Heart left ventricle (tissue), 16 donors: Measurements from ENCODE around the gene MRPS6. TPM values are rescaled to one million over a fixed set of nuclear protein-coding genes. Genes with fewer than 3 reads are reported as not detected.

ENCODE experiments used
- ATAC-seq, 4 donors: fragments of 200-7000 bp; cut with Tn5 transposase; one replicate each; pipeline ENCODE4 v1.9.1; 2020 to 2022; ENCODE audit warnings: moderate library complexity in 4 of 4, mild to moderate bottlenecking in 3 of 4, moderate number of reproducible peaks in 1 of 4
- DNase-seq, 5 donors: peaks; one replicate each; pipeline ENCODE4 v3.0.0-alpha.2; 2020
- H3K27ac ChIP-seq, 12 donors: fragments of 200-600 bp; sonication (generic) in 4 of 12; one replicate each; pipeline versions ENCODE4 v1.5.0 to v1.8.0; 2016 to 2022; ENCODE audit warnings: mild to moderate bottlenecking in 2 of 12
- H3K27me3 ChIP-seq, 9 donors: fragments of 200-600 bp; sonication (generic) in 2 of 9; one replicate each; pipeline versions ENCODE4 v1.5.1 to v1.8.0; 2016 to 2022; ENCODE audit warnings: mild to moderate bottlenecking in 3 of 9
- H3K36me3 ChIP-seq, 9 donors: fragments of 200-600 bp; sonication (generic) in 2 of 9; one replicate each; pipeline versions ENCODE4 v1.5.0 to v1.8.0; 2018 to 2022; ENCODE audit warnings: mild to moderate bottlenecking in 2 of 9
- H3K4me1 ChIP-seq, 12 donors: fragments of 200-600 bp; sonication (generic) in 4 of 12; one replicate each; pipeline versions ENCODE4 v1.5.0 to v1.8.0; 2016 to 2022; ENCODE audit warnings: mild to moderate bottlenecking in 3 of 12
- H3K4me3 ChIP-seq, 12 donors: fragments of 200-600 bp; sonication (generic) in 4 of 12; one replicate each; pipeline versions ENCODE4 v1.5.0 to v1.8.0; 2017 to 2022; ENCODE audit warnings: mild to moderate bottlenecking in 9 of 12, moderate library complexity in 4 of 12
- H3K9me3 ChIP-seq, 12 donors: fragments of 200-600 bp; sonication (generic) in 4 of 12; one replicate each; pipeline versions ENCODE4 v1.5.0 to v1.8.0; 2016 to 2022; ENCODE audit warnings: mild to moderate bottlenecking in 1 of 12
- POLR2A ChIP-seq, 2 donors: fragments of 450-650 bp; IDR thresholded peaks; one replicate each; pipeline ENCODE4 v1.6.1; 2017; ENCODE audit warnings: antibody characterized with exemption in 2 of 2, mild to moderate bottlenecking in 2 of 2, moderate library complexity in 2 of 2
- WGBS, 4 donors: extraction: QIAGEN DNeasy Blood & Tissue Kit in 2 of 4; methylation state at CpG; one replicate each; pipeline versions ENCODE4 v1.1.5 to v1.1.7; 2013 to 2018; 5-methylcytosine and 5-hydroxymethylcytosine counted together
- intact Hi-C, 10 donors: fragments of 100-400 bp; cut with DNase I; formaldehyde crosslinking; loops; one replicate each; pipeline versions ENCODE4 v1.11.1 to v1.14.2; 2022
- polyA plus RNA-seq, 2 donors: library from polyadenylated mRNA; stranded (reverse); fragments of 200-250 nt; gene quantifications; one replicate each; pipeline ENCODE4 v1.2.3, GENCODE V29; 2013
- total RNA-seq, 9 donors: library from RNA; depleted of rRNA in 2 of 9; stranded (reverse); fragments of >200 nt in 2 of 9; fragmentation: NEBNext Ultra II Directional in 3 of 9; extraction: Animal tissue kit (Norgen Biotek cat#: 25700) in 3 of 9; gene quantifications; one replicate each; pipeline versions ENCODE4 v1.1.0 to v1.2.4, GENCODE V29; 2016 to 2023
- TF ChIP-seq, protein P1 (sequence below), 12 donors: fragments of 200-600 bp; sonication (generic) in 4 of 12; IDR thresholded peaks; one replicate each; pipeline versions ENCODE4 v1.5.0 to v1.8.0; 2018 to 2022; ENCODE audit warnings: antibody characterized with exemption in 12 of 12, mild to moderate bottlenecking in 5 of 12
- donor health status: ischemic (EF 13 %, LVEDD 7.1; RV severe dilation, severe dysfunction).
- donor health status: healthy with polysubstance abuse.
- donor health status: DM: no; HTN: yes; CAD: no.
- donor health status: DM: no; HTN: no; CAD: no.
- donor health status: ischemic (EF 25% LVEDD 6.9; RV normal size, moderate dysfunction).
- donor health status: ischemic (EF 25% LVEDD 5.7; RV mildly dilated, moderate dysfunction).
- donor health status: healthy.
- donor health status: DM: yes; HTN: yes; CAD: no.
- donor health status: ischemic (EF 35%, LVEDD 5.7; RV mildly dilated, moderate dysfunction).
- donor health status: nonischemic (EF 11% LVEDD 7.7; RV severe dilation, severe dysfunction).
- donor health status: DM: yes; HTN: yes; CAD: no.
- donor health status: PGD.
- donor health status: ischemic (EF 29% LVEDD 5.4; RV normal size, mild dysfunction).
- donor health status: nonischemic (EF 23%, LVEDD 6.1; RV moderate dilation, normal function).

Gene MRPS6
- total and polyA plus RNA-seq, 11 donors: 21.8 to 61.7 (median 44.6) TPM

DNA sequence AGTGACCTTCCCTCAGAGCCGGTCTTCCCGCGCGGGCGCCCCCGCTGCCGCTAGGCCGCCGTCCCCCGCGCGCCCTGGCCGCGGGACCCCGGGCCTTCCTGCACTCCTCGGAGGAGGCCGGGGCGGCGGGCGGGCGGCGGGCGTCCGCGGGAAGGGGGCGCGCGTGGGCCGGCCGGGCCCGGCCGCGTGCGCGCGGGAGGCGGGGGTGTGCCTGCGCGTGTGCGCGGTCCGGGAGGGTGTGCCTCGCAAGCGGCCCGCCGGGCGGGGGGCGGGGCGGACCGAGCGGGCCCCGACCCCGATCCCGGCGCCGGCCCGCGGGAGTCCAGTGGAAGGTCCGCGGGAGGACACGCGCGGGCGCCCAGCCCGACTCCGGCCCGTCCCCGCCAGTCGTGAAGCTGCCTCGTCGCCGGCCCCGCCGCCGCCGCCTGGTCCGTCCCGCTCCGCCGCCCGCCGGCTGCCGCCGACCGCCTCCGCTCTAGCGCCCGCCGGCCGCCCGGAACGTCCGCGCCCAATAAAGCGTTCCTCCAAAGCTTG is 438 bp downstream of the MRPS6 start:
- H3K27ac ChIP-seq: peak overlapping the region in 10 of 12 donors; percentile 80 to 91 (median 87)
- WGBS, 4 donors: 0 to 2% (median 1%) methylated on average over 50 to 95 of the region's 95 CpGs
- DNase-seq (peak; percentile 40 to 79 (median 53)), ATAC-seq (peak in 3 of 4 donors; percentile 38 to 66 (median 60))
- peaks cover 0 to 51% (median 33%) of the 10 kb centered on the region in 12 donors for H3K4me1 ChIP-seq
- H3K9me3 ChIP-seq: no peaks in the 10 kb centered on the region
- TF ChIP-seq, protein P1, sequence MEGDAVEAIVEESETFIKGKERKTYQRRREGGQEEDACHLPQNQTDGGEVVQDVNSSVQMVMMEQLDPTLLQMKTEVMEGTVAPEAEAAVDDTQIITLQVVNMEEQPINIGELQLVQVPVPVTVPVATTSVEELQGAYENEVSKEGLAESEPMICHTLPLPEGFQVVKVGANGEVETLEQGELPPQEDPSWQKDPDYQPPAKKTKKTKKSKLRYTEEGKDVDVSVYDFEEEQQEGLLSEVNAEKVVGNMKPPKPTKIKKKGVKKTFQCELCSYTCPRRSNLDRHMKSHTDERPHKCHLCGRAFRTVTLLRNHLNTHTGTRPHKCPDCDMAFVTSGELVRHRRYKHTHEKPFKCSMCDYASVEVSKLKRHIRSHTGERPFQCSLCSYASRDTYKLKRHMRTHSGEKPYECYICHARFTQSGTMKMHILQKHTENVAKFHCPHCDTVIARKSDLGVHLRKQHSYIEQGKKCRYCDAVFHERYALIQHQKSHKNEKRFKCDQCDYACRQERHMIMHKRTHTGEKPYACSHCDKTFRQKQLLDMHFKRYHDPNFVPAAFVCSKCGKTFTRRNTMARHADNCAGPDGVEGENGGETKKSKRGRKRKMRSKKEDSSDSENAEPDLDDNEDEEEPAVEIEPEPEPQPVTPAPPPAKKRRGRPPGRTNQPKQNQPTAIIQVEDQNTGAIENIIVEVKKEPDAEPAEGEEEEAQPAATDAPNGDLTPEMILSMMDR (IDR thresholded peaks at IDR 0.05): no peak
- TF ChIP-seq POLR2A (IDR thresholded peaks at IDR 0.05): no peak
- H3K27me3 ChIP-seq: no peaks in the 10 kb centered on the region
- H3K36me3 ChIP-seq: no peaks in the 10 kb centered on the region
- H3K4me3 ChIP-seq: peak overlapping the region; percentile 49 to 93 (median 82)
- intact Hi-C loops: loop anchor here (1.0 to 10.0 kb wide), 14 partner anchors 97 to 275 kb away; partner anchors contain the start of gene ATP5PO (in 1 of the 10)

DNA sequence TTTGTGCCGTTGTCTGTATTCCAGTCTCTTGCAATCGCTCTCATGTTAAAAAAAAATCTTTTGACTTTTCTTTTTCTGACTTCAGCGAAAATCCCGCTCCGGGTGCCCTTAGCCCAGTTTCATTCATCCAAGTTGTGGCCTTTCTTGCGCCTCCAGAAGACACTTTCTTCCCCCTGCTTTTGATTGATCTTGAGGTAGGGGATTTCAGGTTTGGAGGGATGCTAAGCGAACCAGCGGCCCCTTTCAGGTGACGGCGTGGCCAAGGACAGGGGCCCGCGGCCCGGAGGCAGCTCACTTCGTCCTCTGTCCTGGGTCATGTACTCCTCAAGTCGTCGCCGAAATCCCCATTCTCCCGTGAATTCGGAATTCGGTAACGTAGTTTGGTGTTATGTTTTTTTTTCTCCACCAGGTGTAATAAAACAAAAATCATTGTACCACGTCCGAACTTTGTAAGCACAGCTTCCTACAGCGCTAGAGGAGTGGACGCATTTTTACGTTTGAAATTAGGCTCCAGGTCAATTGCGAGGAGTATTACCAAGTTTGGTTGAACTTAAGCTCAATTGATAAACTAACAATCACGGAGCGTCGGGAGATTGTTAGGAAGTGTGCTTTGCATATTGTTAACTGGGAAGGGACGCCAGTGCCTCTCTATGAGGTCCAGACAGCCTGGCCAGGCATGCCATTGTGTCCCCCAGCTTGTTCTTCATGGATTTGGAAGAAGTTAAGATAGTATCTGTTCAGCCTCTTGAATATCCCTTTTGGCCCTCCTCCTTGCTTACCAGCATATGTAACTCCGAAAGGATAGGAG is 1.1 kb downstream of the MRPS6 start:
- ATAC-seq (no peak), DNase-seq (no peak)
- H3K27ac ChIP-seq: peak overlapping the region in 9 of 12 donors; percentile 15 to 90 (median 49)
- WGBS, 4 donors: 19 to 26% (median 22%) methylated on average over 32 of the region's 32 CpGs
- intact Hi-C loops: loop anchor here (1.0 to 10.0 kb wide), 13 partner anchors 48 to 274 kb away; partner anchors contain the start of gene ATP5PO (in 1 of the 10)
- TF ChIP-seq POLR2A (IDR thresholded peaks at IDR 0.05): no peak
- TF ChIP-seq, protein P1 (IDR thresholded peaks at IDR 0.05): no peak
- peaks cover 0 to 58% (median 36%) of the 10 kb centered on the region in 12 donors for H3K4me1 ChIP-seq
- H3K4me3 ChIP-seq: peak overlapping the region; percentile 35 to 93 (median 82)
- H3K27me3 ChIP-seq: no peaks in the 10 kb centered on the region
- no peaks in the 10 kb centered on the region for H3K36me3 ChIP-seq
- no peaks in the 10 kb centered on the region for H3K9me3 ChIP-seq

DNA sequence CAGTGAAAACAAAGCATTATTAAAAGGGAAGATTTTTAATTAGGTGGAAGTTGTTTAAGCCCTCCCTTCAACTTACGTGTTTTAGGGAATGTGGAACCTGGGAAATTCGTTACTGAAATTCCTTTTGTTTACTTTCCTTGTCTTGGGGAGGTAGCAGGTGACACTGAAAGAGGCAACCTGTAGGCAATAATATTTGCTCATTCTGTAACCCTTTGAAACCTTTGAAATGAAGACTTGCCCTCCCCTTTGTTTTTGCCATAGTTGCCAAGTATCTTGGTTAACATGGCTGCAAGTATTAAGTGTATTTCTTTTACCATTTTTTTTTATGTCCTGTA is 1.7 kb downstream of the MRPS6 start:
- peak overlapping the region in 2 of 12 donors; percentile 15 to 19 for H3K27ac ChIP-seq
- peaks cover 0 to 62% (median 40%) of the 10 kb centered on the region in 12 donors for H3K4me1 ChIP-seq
- DNase-seq (no peak), ATAC-seq (no peak)
- H3K9me3 ChIP-seq: no peaks in the 10 kb centered on the region
- H3K36me3 ChIP-seq: no peaks in the 10 kb centered on the region
- WGBS, 4 donors: 70 to 84% (median 79%) methylated on average over 2 of the region's 2 CpGs
- H3K27me3 ChIP-seq: no peaks in the 10 kb centered on the region
- TF ChIP-seq, protein P1 (IDR thresholded peaks at IDR 0.05): no peak
- no peak for TF ChIP-seq POLR2A (IDR thresholded peaks at IDR 0.05)
- intact Hi-C loops: loop anchor here in 7 of 10 donors (2.0 to 10.0 kb wide), 7 partner anchors 47 to 274 kb away; partner anchors contain the start of gene ATP5PO (in 1 of the 7)
- peak overlapping the region in 9 of 12 donors; percentile 63 to 93 (median 85) for H3K4me3 ChIP-seq
